Activated T-cell treated with anti-CD3 and anti-CD28 coated beads for 4 hours (primary cell): Measurements from ENCODE around the gene ARID3B.
"Not testable (repeated sequence)": the region's sequence is repeated elsewhere in the genome, so short reads cannot be mapped to it uniquely, and the experiment has no call there.

Source experiments
- DNase-seq: peaks from one replicate; pipeline ENCODE4 v3.0.0-alpha.2; 2020

The ARID3B gene

DNA sequence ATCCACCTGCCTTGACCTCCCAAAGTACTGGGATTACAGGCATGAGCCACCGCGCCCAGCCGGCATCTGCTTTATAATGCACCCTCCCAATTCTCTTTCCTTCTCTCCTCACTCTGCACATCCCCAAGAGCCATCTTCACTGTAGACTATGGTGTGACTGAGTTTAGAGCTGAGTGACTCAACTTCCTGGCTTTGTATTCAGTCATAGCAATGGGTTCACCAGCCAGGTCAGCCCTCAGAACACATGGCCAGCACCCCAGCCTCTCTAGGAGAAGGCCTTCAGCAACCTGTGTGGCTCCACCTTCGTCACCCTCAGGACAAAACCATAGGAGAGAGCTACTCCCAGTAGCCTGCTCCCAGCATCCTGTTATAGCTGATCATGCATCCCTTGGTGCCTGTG, 33.0 kb downstream of the ARID3B start:
- DNase-seq = no peak

DNA sequence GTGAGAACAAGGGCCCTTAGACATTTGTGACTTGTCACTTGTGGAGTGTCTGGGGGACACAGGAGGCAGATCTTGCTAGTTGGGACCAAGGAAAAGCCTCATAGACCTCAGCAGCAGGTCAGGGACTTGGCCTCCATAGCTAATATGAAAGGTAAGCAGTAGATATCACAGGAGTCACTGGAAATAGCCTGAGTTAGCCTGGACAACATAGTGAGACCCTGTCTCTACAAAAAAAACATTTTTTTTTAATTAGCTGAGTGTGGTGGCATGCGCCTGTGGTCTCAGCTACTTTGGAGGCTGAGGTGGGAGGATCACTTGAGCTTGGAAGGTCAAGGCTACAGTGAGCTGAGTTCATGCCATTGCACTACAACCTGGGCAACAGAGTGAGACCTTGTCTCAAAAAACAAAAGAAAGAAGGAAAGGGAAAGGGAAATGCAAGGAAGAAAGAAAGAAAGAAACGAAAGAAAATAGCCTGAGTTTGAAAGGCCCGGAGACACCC, 37.5 kb downstream of the ARID3B start:
- no peak for DNase-seq

DNA sequence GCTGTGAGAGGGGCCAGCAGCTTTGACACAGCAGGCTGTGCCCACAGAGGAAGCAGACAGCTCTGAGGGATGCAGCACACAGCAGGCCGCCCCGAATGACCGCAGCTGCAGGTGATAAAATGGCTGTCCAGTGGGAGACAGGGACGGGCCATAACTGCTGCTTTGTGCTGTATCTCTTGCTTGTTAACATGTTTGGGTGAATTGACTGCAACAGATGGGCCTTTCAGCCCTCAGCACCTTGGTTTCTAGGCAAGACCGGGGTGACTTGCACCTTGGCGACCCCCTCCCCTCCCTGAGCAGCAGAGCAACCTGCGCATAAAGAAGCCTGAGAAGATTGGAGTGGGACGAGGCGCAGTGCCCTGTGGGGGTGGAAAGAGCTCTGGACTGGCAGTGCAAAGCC, 38.0 kb downstream of the ARID3B start:
- no peak for DNase-seq

DNA sequence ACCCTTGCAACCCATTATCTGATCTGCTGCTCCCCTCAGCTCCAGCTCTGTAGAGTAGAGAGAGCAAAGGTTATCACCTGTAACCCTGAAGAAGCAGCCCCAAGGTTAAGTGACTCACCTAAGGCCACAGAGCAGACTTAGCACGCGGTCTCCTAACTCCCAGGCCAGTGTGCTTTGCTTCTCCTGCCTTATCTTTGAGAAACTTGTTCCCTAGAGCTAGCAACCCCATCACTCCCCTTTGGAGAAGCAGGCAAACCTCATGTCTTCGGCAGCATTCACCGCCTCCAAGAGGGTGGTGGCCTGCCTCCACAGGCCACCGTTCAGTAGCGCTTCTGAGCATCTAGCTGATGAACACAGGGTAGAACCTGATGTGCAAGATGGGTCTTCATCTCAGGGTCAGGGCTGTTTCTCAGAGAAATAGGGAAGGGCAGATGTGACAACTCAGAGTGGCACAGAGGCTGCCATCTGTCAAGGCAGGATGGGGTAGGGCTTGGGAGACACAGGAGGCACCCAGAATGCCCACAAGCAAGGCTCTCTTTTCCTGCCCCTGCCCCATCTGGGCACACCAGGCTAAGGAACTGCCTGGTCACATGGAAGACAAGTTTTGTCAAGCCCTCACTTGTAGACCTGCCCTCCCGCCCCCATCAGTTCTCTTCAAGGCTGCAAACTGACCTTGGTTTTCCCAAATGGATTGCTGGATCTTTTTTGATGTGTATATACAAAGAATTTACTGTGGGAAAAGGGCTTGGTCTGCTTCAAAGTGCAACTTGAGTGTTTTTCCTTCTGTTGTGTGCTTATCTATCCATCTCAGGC, 39.7 kb downstream of the ARID3B start:
- DNase-seq = no peak

DNA sequence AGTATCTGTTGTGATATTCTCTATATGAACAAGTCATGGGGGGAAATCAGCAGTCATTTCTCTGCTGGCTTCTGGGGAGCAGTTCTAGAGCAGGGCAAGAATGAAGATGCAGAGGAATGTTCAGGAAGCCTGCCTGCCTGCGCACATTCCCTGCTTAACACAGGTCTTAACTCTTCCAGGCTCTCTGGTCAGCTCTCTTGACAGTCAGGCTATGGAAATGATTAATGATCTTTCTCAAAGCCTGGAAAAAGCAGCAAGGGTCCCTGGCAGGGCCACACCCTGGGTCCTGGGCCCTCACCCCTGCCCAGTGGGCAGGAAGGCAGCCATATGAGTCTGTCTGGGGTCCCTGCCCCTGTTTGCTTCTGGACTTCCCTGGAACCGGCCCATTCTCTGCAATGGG, 43.2 kb downstream of the ARID3B start:
- DNase-seq = no peak

DNA sequence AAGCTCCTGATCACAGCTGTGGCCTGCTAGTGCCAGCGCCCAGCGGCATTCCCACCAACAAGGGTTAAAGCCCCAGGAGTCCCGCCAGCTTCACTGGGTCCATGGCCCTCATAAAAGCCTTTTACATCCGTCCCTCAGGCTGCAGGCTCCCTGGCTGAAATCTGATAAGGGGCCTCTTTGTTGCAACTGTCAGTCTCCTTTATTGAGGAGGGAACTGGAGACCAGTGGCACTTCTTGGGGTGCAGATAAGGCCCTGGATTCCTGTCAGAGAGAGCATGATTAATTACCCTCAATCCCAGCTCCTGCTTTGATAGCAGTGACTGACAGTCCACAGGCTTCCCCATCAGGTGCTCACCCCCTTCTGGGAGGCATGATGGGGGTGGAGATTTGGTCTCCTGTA, 43.8 kb downstream of the ARID3B start:
- no peak for DNase-seq

DNA sequence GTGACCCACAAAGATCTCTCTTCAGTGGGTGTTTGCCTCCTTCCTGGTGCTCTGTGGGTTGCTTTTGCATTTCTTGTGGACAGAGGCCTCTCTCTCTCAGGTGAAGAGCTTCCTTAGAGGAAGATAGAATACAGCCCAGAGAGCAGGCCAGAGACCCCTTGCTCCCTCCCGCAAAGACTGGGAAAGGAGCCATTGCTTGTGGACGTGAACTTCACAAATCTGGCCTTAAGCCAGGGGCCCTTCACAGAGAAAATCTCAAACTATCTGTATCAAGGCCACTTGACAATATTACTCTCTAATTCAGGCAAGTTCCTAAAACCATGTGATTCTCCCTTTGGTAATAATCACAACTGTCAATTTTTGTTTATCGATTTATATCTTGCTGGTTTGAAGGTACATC, 44.2 kb downstream of the ARID3B start:
- DNase-seq = no peak

DNA sequence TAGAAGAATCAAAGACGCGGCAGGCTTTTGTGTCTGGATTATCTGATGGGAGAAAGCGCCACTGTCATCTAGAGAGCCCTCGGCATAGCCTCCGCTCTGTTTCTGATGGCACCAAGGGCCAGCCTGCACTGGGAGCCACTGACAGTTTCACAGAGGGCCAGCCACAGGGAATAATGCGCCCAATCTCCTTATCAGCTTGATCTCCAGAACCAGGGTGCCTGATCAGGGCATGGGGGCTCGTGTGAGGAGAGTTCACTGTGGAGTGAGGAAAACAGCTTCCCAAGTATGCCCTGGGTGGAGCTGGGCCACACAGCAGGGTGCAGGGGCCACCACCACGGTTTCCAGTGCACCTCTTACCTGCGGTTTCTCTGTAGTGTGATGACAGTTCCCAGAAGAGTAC, 44.8 kb downstream of the ARID3B start:
- no peak for DNase-seq

DNA sequence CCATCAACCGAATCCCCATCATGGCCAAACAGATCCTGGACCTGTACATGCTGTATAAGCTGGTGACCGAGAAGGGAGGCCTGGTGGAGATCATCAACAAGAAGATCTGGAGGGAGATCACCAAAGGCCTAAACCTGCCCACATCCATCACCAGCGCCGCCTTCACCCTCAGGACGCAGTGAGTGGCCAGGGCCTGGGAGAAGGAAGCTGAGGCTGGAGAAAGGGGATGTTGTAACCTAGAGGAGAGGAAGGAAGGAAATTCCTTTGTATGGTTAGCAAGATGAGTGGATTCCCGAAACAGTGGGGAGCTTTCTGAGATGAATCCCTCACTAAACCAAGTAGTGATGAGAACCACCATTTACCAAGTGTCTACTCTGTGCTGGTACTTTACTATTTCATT, 48.8 kb downstream of the ARID3B start:
- DNase-seq = no peak

DNA sequence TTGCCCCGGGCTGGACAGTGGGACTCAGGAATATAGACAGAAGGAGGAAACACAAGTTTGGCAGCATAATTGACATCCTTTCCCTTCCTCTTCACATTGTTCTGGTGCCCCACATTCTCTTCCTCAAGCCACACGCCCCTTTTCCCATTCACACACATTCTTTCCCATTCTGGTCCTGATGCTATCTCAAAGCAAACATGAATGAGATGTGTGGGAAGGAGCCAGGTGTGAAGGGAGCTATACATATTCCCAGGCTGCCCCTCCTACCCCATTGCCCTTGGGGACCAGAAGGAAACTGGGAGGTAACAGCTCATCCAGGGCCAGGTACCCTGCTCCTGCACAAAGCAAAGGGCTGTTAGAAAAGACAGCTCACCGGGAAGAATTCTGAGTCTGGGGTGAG, 51.2 kb downstream of the ARID3B start:
- no peak for DNase-seq

DNA sequence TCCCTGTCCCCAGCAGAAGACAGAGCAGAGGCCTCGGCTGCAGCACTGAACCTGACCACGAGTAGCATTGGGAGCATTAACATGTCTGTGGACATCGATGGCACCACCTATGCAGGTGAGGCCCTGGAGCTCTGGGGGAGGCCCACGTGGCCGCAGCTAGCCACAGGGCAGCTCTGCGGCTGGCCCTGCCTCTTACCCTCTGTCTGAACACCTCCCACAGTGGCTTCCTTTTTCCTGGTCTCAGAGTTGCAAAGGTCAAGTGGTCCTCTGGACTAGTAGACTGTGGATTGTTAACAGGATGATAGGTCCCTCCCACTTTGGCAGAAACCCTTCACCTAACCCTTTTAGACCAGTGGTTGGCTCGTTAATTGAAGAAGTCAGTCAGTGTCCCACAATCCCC, 52.1 kb downstream of the ARID3B start:
- DNase-seq = no peak

DNA sequence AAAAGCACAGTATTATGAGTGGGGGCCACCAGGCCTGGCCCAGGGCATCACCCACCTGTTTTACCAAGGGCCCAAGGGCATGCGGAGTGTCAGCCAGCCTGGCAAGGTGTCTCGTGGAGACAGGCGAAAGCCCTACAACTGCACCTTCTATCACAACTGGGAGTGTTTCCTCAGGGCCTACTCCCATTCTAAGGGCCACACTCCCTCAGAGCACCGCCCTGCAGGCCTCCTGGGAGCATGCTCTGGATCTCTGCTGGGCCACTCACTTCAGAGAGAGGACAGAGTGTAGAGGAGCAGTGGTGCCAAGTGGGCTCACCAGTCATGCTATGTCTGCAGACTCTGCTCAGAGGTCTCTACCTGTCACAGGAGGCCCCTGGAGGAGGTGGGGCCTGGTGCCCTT, 53.4 kb downstream of the ARID3B start:
- no peak for DNase-seq

DNA sequence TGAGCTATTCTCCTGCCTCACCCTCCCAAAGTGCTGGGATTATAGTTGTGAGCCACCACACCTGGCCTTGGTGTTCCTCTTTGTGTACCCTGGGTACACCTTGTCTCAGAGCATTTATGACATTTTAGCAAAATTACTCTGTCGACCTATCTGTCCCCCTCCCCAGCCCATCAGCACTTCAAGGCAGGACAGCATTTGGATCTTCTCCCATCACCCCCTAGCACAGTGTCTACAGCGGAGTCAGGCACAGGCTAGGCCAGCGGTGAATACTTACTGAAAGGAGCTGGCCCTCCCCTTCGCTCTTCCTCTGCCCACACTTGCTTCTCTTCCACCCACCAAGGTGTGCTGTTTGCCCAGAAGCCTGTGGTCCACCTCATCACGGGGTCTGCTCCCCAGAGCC, 54.3 kb downstream of the ARID3B start:
- no peak for DNase-seq

DNA sequence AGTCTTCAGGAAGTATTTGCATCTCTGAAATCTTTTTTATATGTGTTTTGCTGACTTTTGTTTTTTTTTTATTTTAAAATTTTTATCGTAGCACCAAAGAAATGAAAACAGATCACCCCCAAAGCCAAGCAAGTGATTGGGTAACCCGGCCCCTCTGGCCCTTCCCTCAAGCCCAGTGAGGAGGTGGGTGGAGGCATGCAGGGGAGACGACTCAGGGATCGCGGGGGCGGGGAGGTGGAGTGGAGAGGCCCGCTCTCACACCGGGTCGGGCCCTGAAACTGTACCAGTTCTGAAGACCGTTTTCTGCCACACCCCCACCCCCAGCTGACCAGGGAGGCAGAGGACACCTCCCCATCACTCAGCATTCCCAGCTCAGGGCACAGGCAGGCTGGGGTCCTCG, 55.7 kb downstream of the ARID3B start:
- not testable (repeated sequence) for DNase-seq

DNA sequence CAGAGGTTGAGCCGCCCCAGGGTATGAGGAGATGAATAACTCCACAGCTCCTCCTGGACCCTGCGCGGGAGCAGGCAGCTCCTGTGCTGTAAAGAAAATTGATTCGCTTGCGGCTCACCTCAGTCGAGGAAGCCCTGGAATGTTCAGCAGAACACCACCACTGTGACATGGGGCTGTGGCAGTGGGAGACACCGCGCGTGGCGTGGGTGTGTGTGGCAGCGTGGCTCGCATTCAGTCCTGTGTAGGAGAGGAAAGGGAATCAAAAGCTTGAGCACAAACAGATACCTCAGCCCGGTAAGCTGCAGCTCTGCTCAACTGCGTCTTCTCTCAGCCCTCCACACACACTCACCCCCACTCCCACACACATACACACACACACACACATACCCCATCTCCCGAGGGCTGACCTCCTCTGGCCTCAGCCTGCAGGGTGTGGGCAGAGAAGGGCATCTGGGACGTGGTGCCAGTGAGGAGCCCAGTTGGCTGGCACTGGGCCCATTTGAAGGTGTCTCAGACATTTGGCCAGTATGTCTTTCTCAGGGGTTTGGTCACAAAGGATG, 56.2 kb downstream of the ARID3B start:
- not testable (repeated sequence) for DNase-seq

DNA sequence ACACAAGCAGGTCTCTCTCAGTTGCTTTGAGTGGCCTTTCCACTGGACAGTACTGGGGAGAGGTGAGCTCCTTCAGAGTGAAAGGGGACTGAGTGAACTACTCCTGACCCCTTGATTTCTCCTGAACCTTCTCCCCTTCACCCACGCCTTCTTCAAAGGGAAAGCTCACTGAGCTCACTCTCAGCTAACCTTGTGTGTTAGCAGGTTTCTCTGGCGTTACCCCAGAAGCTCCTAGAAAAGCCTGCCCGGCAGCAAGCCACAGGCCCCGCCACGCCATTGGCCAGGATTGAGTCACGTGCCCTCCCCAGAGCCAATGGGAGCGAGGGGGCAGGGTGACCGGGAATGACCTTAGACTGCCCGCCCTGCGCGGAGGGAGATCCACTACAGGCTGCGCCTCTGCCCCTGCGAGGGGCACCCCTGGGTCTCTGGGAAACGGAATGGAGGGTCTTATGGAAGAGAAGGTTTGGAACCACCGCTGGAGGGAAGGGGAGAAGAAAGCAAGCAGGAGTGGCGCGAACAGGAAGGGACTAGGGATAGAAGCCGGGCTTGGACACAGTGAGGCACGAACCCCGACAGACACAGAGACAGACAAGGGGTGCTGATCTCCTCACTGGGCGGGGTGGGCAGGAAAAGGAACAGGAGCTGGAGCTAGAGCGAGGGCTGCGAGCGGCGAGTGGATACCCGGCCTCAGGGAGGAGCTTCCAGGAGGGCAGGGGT, 57.3 kb downstream of the ARID3B start:
- DNase-seq = peak; percentile 75

DNA sequence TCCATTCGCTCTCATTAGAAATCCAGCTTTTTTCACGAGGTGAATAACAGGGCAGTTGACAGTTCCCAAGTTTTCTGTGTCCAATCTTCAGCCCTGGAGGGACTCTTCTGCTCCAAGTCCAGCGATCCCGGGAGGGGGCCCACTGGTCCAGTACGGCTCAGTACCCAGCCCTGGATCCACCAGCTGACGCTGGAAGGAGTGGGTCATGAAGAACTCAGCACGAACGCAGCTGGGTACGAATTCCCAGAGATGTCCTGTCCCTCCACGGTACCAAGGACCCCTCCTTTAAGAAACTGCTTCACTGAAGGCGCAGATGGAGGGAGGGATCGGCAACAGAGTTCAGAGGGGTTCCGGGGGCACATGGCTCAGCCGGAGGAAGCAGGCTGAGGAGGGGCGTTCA, 58.1 kb downstream of the ARID3B start:
- DNase-seq = no peak

DNA sequence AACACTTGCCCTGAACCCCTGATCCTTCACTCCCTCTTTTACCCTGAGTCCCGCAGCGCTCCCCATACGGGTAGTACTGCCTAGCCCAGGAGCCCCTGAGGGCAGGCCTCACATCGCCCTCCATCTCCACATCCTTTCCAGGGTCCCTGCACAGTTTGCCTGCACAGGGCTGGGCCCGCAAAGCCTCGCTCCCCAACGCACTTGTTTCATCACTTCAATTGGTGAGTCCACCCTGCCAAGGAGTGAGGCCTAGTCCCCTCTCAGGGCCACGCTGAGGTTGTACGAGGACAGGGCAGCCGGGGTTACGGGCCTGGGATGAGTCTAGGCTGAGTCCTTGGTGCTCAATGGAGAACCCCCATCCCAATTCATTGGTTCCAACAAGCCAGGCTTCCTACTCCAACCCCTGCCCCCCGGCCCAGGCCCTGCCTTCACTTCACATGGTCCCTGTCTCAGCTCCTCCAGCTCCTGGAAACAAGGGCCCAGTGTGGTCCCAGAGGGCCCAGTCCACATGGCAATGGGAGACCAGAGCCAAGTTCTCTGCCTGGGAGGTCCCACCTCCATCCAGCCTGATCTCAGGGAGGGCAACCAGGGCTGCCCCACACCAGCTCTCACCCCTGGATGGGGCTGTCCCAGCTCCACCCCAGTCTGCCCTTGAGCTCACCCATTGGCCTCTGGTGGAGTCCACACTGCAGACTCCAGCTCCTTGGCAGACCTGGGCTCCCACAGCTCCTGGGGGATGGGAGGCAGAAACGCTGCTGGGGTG, 62.2 kb downstream of the ARID3B start:
- DNase-seq = no peak

DNA sequence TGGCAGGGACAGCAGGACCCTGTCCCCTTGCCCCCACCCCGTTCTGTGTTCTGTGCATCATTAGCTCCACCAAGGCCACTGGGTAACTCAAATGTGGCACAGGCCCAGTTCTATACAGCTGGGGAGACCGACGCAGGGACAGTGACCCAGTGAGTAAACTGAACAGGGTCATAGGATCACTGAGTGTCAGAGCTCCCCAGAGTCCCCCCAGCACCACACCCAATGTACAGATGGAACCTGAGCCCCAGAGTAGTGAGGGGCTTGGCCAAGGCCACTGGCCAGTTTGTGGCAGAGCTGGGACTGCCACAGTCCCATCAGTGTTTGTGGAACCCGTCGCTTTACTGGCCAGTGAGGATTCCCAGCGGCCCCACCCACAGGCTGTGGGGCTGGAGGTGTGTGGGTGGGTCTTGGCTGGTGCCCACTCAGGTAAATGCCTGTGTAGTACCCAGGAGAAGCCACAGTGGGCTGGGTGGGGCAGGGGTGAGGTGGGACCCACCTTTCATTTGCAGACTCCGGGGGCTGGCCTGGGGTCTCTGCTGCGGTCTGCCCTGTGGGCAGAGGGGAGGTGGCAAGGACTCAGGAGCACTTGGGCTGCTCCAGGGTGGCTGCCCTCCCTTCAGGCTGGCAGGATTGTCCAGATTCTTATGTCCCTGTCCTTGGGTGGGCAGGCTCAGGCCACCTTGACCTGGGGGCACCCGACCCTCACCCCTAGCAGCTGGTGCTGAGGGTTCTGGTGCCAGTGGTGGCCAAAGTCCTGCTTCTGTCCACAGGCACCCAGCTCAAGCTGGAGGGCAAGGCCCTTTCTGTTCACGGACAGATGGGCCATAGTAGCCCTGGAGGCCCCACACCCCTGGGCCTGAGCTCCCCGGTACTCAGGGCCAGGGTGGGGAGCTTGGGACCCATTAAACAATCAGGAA, 63.0 kb downstream of the ARID3B start:
- no peak for DNase-seq

DNA sequence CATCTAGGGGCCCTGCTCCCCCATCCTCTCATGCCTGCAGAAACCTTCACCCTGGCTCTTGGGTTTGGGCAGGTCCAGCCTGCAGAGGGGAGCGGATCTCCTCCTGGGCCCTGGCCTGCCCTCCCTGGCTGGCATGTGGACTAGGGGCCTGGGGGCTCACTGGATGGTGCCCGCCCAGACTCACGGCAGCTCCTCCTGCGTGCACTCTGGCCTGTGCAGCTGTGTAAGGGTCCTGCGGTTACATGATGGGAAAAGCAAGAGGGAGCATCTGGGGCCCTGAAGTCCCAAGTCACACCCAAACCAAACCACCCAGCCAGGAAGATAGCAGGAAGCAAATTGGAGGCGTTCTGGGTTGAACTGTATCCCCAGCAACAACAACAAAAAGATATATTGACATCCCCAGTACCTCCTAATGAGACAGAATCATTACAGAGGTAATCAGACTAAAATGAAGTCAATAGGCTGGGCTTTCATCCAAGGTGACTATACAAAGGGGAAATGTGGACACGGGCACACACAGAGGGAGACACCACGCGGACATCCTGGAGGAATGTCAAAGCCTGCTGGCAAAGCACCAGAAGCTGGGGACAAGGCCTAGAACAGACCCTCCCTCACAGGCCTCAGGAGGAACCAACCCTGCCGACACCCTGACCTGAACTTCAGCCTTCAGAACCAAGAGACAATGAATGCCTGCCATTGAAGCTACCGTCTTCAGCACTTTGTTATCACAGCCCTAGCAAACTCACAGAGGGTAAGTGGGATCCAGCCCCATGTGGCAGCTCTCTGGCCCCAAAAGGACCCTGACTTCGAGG, 64.2 kb downstream of the ARID3B start:
- DNase-seq = no peak

DNA sequence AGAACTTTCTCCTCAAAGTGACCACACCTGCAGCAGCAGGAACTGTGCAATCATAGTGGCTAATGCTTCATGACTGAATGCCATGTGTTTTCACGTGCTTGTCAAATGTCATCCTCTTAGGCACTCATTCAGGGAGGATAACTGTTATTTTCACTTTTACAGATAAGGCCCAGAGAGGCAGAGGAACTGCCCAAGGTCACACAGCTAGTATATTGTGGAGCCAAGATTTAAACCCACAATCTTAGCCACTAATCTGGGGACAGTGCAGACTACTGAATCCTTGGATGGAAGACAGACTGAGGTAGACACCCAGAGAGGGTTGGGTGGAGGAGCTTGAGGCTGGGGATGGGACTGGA, 64.8 kb downstream of the ARID3B start:
- DNase-seq = no peak
